Thyroid gland (tissue), 4 donors: Measurements from ENCODE around the gene EXOSC9.

Source experiments
- POLR2A ChIP-seq, 2 donors: fragments of 450-650 bp; IDR thresholded peaks; one replicate each; pipeline ENCODE4 v1.6.1; 2017; ENCODE audit warnings: antibody characterized with exemption in 2 of 2, mild to moderate bottlenecking in 2 of 2, moderate library complexity in 1 of 2
- TF ChIP-seq, protein P1 (sequence below), 6 experiments: fragments of 200-600 bp in 3 of 6; fragments of 450-650 bp in 3 of 6; sonication (generic) in 3 of 6; IDR thresholded peaks; one replicate each; pipeline ENCODE4 v1.5.1; 2016 to 2019; ENCODE audit warnings: antibody characterized with exemption in 6 of 6, mild to moderate bottlenecking in 2 of 6, inconsistent platforms in 1 of 6, moderate library complexity in 1 of 6

GRCh38 chr4:121814756-121815155 lies 13.6 kb downstream of the EXOSC9 start:
- TF ChIP-seq, protein P1, sequence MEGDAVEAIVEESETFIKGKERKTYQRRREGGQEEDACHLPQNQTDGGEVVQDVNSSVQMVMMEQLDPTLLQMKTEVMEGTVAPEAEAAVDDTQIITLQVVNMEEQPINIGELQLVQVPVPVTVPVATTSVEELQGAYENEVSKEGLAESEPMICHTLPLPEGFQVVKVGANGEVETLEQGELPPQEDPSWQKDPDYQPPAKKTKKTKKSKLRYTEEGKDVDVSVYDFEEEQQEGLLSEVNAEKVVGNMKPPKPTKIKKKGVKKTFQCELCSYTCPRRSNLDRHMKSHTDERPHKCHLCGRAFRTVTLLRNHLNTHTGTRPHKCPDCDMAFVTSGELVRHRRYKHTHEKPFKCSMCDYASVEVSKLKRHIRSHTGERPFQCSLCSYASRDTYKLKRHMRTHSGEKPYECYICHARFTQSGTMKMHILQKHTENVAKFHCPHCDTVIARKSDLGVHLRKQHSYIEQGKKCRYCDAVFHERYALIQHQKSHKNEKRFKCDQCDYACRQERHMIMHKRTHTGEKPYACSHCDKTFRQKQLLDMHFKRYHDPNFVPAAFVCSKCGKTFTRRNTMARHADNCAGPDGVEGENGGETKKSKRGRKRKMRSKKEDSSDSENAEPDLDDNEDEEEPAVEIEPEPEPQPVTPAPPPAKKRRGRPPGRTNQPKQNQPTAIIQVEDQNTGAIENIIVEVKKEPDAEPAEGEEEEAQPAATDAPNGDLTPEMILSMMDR (IDR thresholded peaks at IDR 0.05), result no peak
- no peak for TF ChIP-seq POLR2A (IDR thresholded peaks at IDR 0.05)
